HEK293 (cell line): ENCODE results near the gene CDK3.

Experiments
- CTCF ChIA-PET: fragments of 350-600 bp; formaldehyde crosslinking; extraction: SDS; loops from one replicate; lab custom pipeline; 2021; ENCODE audit warnings: antibody characterized with exemption; lab: Yijun Ruan, JAX
- POLR2A ChIA-PET: fragments of 300-600 bp; formaldehyde crosslinking; extraction: SDS; loops from one replicate; lab custom pipeline; 2020; ENCODE audit warnings: antibody characterized with exemption, inconsistent platforms; lab: Yijun Ruan, JAX
- H3K27ac ChIP-seq: fragments of 200-500 bp; sonication (Bioruptor generic); 2 replicates; pipeline ENCODE4 v1.5.1; 2014; ENCODE audit warnings: low read depth, low read length, control low read depth, inconsistent platforms; ENCODE audit errors: extremely low read depth
- H3K36me3 ChIP-seq, 2 experiments: fragments of 200-500 bp in 1 of 2; sonication (Bioruptor generic) in 1 of 2; 1 replicate in 1 of 2; 2 replicates in 1 of 2; pipeline ENCODE4 v1.5.1; 2014 to 2017; ENCODE audit warnings: inconsistent platforms in 2 of 2, low read length in 2 of 2; ENCODE audit not compliant: control insufficient read depth in 2 of 2, insufficient read depth in 1 of 2
- H3K4me1 ChIP-seq: fragments of 200-500 bp; sonication (Bioruptor generic); 2 replicates; pipeline ENCODE4 v1.5.1; 2014; ENCODE audit warnings: mild to moderate bottlenecking, low read length, inconsistent platforms; ENCODE audit not compliant: control insufficient read depth, insufficient read depth
- H3K4me3 ChIP-seq: 2 replicates; pipeline ENCODE4 v1.5.1; 2011; ENCODE audit warnings: low read depth, mild to moderate bottlenecking, control low read depth, low read length, moderate library complexity
- H3K9me3 ChIP-seq: fragments of 200-500 bp; sonication (Bioruptor generic); 2 replicates; pipeline ENCODE4 v1.5.1; 2014; ENCODE audit warnings: low read depth, low read length, inconsistent platforms; ENCODE audit not compliant: control insufficient read depth, insufficient read depth
- ATF2 ChIP-seq: fragments of 450-650 bp; formaldehyde crosslinking; IDR thresholded peaks from 2 replicates; pipeline ENCODE4 v1.5.1; 2016; ENCODE audit warnings: missing biosample characterization, missing genetic modification characterization, low read depth
- GLIS1 ChIP-seq: fragments of 450-650 bp; formaldehyde crosslinking; IDR thresholded peaks from 2 replicates; pipeline ENCODE4 v1.5.1; 2016; ENCODE audit warnings: missing biosample characterization, missing genetic modification characterization
- OVOL3 ChIP-seq: fragments of 450-650 bp; formaldehyde crosslinking; IDR thresholded peaks from 2 replicates; pipeline ENCODE4 v1.5.1; 2016; ENCODE audit warnings: missing biosample characterization, missing genetic modification characterization
- PRDM4 ChIP-seq: fragments of 450-650 bp; formaldehyde crosslinking; IDR thresholded peaks from 2 replicates; pipeline ENCODE4 v1.5.1; 2017; ENCODE audit warnings: missing biosample characterization, missing genetic modification characterization
- SCRT1 ChIP-seq: fragments of 450-650 bp; formaldehyde crosslinking; IDR thresholded peaks from 2 replicates; pipeline ENCODE4 v1.5.1; 2016; ENCODE audit warnings: missing biosample characterization, missing genetic modification characterization, borderline replicate concordance
- SCRT2 ChIP-seq: fragments of 450-650 bp; formaldehyde crosslinking; IDR thresholded peaks from 2 replicates; pipeline ENCODE4 v1.5.1; 2016; ENCODE audit warnings: missing biosample characterization, missing genetic modification characterization
- ZFHX2 ChIP-seq: fragments of 450-650 bp; formaldehyde crosslinking; conservative IDR thresholded peaks from 2 replicates; pipeline ENCODE4 v1.5.1; 2016; ENCODE audit warnings: missing biosample characterization, missing genetic modification characterization
- ZNF121 ChIP-seq: fragments of 450-650 bp; formaldehyde crosslinking; IDR thresholded peaks from 2 replicates; pipeline ENCODE4 v1.5.1; 2016; ENCODE audit warnings: missing biosample characterization, missing genetic modification characterization
- ZNF140 ChIP-seq: fragments of 450-650 bp; formaldehyde crosslinking; IDR thresholded peaks from 2 replicates; pipeline ENCODE4 v1.5.1; 2016; ENCODE audit warnings: missing biosample characterization, missing genetic modification characterization
- ZNF211 ChIP-seq: fragments of 450-650 bp; formaldehyde crosslinking; IDR thresholded peaks from 2 replicates; pipeline ENCODE4 v1.5.1; 2016; ENCODE audit warnings: low read depth, missing biosample characterization, missing genetic modification characterization
- ZNF354C ChIP-seq: fragments of 450-650 bp; formaldehyde crosslinking; IDR thresholded peaks from 2 replicates; pipeline ENCODE4 v1.5.1; 2016; ENCODE audit warnings: missing biosample characterization, missing genetic modification characterization, low read depth, borderline replicate concordance
- ZNF488 ChIP-seq: fragments of 450-650 bp; formaldehyde crosslinking; IDR thresholded peaks from 2 replicates; pipeline ENCODE4 v1.5.1; 2016; ENCODE audit warnings: missing biosample characterization, missing genetic modification characterization
- ZNF580 ChIP-seq: fragments of 450-650 bp; formaldehyde crosslinking; IDR thresholded peaks from 2 replicates; pipeline ENCODE4 v1.5.1; 2016; ENCODE audit warnings: missing biosample characterization, missing genetic modification characterization
- ZNF639 ChIP-seq: fragments of 450-650 bp; formaldehyde crosslinking; IDR thresholded peaks from 2 replicates; pipeline ENCODE4 v1.5.1; 2016; ENCODE audit warnings: missing biosample characterization, missing genetic modification characterization
- ZNF768 ChIP-seq: fragments of 450-650 bp; formaldehyde crosslinking; IDR thresholded peaks from 2 replicates; pipeline ENCODE4 v1.5.1; 2018; ENCODE audit warnings: missing biosample characterization, mild to moderate bottlenecking, missing genetic modification characterization

Gene CDK3

GRCh38 chr17:75980188-75981018 lies 20.3 kb upstream of the CDK3 start:
- Histone ChIP-seq H3K4me1 (peaks cover 25% of the 10 kb centered on the region), H3K36me3 (peaks cover 2 to 13% of the 10 kb centered on the region in 2 experiments; a peak in 2 of 3 replicates), H3K4me3 (peak overlapping the region; percentile 77), H3K9me3 (no peaks in the 10 kb centered on the region), H3K27ac (peak overlapping the region; percentile 96)
- TF ChIP-seq ZNF211 (tag by site-specific recombination): no peak
- TF ChIP-seq ZNF121: peak; percentile 99
- TF ChIP-seq ZNF354C (tag by site-specific recombination): no peak
- no peak for TF ChIP-seq PRDM4 (tag by site-specific recombination)
- no peak for TF ChIP-seq ZNF768 (tag by site-specific recombination)
- no peak for TF ChIP-seq OVOL3
- peak; percentile 80 for TF ChIP-seq SCRT2 (tag by site-specific recombination)
- no peak for TF ChIP-seq ZNF140
- TF ChIP-seq GLIS1: 0 out of 2 replicates have a peak, but pooled peaks have one; percentile 12
- TF ChIP-seq SCRT1 (tag by site-specific recombination): peak; percentile 76
- POLR2A ChIA-PET: interaction anchor here (0.6 to 1.4 kb wide), 6 partner anchors 20 to 583 kb away, joined by 3 to 5 read pairs (median 4); partner anchors contain the start of gene CDK3
- CTCF ChIA-PET: interaction anchor here (0.6 to 2.5 kb wide), 7 partner anchors 16 to 202 kb away, joined by 3 to 15 read pairs (median 3); partner anchors contain the start of gene CDK3

- H3K27ac ChIP-seq: no peak overlapping the region
- no peaks in the 10 kb centered on the region for H3K9me3 ChIP-seq
- no peak overlapping the region for H3K4me3 ChIP-seq
- CTCF ChIA-PET: interaction anchor here (0.6 to 2.5 kb wide), 4 partner anchors 17 to 24 kb away, joined by 3 to 15 read pairs (median 9); partner anchors contain the start of gene CDK3
- no peak for TF ChIP-seq ZNF580
- TF ChIP-seq ZFHX2 (tag by site-specific recombination): no peak
- TF ChIP-seq ZNF488 (tag by site-specific recombination): no peak
- TF ChIP-seq ZNF639: no peak
- TF ChIP-seq ATF2 (tag by site-specific recombination): no peak
- H3K4me1 ChIP-seq: peaks cover 20% of the 10 kb centered on the region
- peaks cover 0 to 8% of the 10 kb centered on the region in 2 experiments; a peak in 1 of 3 replicates for H3K36me3 ChIP-seq
- POLR2A ChIA-PET: interaction anchor here (0.5 to 1.4 kb wide), 6 partner anchors 10 to 377 kb away, joined by 3 to 6 read pairs (median 4); partner anchors contain the start of gene CDK3
These were observed 19.5 kb upstream of the CDK3 start for GRCh38 chr17:75981019-75981615.
